Measurements from ENCODE around the gene LRRC18. TPM values are rescaled to one million over a fixed set of nuclear protein-coding genes. Genes with fewer than 3 reads are reported as not detected.

The LRRC18 gene
- polyA plus RNA-seq, 3 donors, result 0.16 to 0.24 TPM; not detected in 1

DNA sequence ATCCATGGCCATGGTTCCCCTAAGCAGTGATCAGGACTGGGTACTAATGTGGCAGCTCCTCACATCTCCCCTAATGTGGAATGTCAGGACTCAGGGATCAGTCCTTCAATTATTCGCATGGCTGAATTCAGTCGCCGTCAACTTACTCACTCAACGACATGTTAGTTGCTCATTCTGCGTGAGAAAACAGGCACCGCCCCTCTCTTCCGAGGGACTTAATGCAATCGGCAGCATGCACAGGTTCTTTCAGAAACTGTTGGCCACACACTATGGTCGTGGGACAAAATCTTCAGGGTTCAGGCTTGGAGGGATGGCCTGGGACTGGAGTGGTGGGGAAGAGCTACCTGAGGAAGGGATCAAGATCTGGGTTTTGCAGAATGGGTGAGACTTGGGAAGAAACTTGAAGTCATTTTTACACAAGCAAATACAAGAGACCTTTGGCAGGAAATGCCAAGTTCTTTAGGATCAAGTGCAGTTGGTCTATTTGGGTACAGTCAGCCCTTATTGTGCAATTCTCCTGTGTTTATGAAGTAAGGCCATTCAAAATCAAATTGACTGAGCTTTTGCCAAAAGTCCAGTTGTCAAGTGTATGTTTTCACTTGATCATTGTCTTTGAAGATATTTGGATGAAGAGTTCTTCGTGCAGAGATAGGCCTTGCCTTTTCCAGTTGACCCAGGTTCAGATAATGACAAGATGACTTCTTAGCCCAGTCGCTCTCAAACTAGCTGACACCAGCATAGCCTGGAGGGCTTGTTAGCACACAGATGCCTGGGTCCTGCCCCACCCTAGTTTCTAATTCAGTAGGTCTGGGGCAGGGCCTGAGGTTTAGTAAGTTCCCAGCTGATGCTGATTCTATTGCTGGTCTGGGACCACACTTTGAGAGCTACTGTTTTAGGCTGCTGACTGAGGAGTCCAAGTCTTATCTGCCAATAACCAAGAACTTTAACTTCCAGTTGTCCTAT lies 48.5 kb downstream of the LRRC18 start:
- no peak for DNase-seq (ENCODE audit: extremely low read depth in 1 of 11, low read depth in 9 of 11, low spot score in 4 of 11)

DNA sequence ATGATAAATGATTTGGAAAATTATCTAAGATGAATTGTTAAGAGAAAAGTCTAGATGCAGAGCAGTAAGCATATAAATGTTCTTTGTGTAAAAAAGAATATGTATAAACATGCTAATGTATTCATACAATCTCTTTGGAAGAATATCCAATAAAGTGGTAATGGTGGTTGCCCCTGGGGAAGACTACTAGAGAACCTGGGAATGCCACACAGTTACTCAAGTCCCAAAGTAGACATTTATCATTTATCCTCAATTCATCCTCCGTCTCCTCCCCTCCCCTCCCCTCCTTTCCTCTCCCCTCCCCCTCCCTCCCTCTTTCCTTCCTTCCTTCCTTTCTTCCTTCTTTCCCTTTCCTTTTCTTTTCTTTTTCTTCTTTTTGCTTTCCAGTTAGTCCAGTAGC lies 51.7 kb downstream of the LRRC18 start:
- DNase-seq (ENCODE audit: extremely low read depth in 1 of 11, low read depth in 9 of 11, low spot score in 4 of 11), result no peak

DNA sequence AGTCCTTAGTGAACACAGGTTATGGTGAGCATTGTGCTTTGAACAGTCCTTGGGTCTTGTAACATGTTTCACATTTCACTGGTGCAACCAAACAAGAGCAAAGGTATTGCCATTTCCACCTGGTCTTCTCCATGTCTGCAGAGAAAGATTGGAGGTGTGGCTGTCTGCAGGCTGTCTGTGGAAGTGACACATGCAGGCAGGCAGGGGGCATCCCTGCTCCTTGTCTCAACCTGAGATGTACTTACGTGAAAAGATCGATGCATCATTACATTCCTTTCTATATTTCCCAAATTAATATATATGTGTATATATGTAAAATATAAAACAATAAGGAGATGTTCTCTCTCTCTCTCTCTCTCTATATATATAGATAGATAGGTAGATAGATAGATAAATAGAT lies 54.3 kb downstream of the LRRC18 start:
- DNase-seq (ENCODE audit: extremely low read depth in 1 of 11, low read depth in 9 of 11, low spot score in 4 of 11), result no peak

DNA sequence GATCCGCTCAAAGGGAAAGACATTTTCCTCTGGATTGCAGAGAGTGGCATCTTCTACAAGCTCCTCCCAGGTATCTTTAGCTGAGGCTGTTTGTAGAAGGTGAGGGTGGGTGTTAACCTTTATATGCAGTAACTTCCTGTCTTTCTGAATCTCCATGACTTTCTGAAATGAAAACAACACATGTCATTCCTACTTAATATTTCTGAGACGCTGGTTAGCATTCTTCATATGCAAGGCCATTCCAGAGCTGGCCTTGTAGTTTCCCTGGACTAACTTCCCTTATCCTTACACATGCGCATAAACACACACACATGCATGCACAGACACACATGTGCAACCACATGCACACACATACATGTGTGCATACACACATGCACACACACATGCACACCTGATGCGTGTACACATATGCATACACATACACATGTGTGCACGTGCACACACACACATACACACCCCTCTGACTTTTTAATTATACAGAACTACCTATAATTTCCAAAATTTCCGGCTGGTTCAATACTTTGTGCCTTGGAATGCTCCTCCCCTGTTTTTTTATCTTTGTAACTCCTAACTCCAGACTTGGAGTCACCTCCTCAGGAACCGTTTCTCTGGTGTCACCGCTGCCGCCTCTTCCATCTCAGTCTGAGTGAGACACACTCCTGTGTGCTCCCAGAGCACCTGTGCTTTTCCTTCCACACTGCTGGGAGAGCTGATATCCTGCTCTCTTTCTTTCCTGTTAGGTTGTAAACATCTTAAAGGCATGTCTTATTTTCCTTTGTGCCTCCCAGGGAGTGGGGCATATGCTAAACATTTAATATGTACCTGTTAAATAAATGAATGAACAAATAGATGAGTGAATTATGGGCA lies 55.2 kb downstream of the LRRC18 start:
- DNase-seq (ENCODE audit: extremely low read depth in 1 of 11, low read depth in 9 of 11, low spot score in 4 of 11), result no peak

DNA sequence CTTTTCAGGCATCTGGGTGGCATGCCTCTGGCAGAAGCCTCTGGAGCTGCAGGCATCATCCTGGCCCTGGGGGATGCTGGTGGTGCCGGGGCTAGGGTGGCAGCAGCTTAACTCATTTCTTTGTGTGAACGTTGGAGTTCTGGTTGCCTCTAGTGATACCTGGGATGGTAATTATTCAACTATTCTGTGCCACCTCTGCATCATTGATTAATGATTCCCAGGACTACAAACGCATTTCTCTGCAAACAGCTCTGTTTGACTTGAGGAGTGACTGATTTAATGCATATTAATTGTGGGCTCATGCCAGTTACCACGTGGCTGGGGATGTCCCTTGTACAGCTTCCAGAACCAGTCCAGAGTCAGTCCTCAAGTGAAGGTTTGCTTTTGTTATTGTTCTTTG lies 55.9 kb downstream of the LRRC18 start:
- DNase-seq (ENCODE audit: extremely low read depth in 1 of 11, low read depth in 9 of 11, low spot score in 4 of 11), result no peak

DNA sequence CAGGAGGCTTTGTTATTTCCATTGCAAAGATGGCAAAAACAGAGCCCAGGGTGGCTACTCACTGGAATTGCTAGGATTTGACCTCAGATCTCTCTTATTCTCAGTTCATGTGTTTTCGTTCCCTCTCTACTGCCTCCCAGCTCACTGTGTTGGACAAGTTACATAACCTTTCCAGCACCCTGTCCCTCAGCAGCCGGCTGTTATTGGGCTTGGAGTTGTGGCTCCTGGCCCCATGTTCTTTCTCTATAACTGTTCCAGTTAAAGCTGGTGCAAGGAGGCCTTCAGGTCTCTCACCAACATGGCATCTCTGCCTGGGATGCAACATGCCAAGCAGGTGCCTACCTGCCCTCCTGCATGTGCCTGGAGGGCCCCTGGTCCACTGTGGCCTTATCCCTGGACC lies 56.8 kb downstream of the LRRC18 start:
- no peak for DNase-seq (ENCODE audit: extremely low read depth in 1 of 11, low read depth in 9 of 11, low spot score in 4 of 11)

DNA sequence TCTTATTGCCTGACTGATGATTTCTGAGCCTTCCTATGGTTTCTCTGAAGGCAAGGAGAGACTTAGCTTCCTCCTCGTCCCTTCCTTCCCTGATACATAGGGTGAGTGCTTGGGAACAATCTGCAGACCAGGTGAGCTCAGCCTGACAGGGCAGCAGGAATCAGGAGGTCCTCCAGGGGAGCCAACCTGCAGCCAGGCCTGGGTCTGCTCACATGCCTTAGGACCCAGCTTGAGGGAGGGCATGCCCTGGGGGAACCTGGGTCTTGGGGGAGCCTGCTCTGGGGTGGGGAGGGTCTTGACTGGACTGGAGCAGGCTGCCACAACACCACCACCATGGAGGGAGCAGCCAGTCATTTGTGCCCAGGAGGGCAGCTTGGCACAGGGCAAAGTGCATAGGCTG lies 57.7 kb downstream of the LRRC18 start:
- no peak for DNase-seq (ENCODE audit: extremely low read depth in 1 of 11, low read depth in 9 of 11, low spot score in 4 of 11)

DNA sequence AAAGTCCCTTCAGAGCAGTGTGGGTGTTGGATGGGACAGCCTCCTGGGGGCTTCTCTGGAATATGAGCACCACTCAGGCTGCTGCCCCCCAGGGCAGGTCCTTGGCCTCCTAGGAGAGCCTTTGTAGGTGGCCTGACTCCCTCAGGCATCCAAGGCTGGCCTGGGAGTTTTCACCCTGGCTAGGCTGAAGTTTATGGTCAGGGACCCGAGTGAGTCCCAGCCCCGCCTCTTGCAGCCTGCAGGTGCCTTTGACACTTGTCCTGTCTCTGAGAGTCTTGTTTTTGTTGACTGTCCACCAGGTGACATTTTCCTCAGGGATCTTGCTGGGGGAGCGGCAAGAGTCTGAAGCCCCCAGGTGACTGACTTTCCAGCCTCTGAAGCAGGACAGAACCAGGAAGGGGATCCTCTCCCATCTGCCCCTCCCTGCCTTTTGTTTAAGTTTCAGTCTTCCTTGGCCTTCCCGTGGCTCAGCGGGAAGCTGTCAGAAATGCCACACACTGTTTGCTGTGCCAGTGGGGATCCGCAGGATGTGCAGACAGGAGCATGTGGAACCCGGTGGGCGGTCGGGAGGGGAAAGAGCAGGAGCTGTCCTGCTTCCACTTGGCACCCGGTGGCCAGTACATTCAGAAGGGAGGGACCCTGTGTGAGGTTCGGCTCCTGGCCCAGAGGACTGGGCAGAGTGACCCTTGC lies 59.5 kb downstream of the LRRC18 start:
- no peak for DNase-seq (ENCODE audit: extremely low read depth in 1 of 11, low read depth in 9 of 11, low spot score in 4 of 11)

DNA sequence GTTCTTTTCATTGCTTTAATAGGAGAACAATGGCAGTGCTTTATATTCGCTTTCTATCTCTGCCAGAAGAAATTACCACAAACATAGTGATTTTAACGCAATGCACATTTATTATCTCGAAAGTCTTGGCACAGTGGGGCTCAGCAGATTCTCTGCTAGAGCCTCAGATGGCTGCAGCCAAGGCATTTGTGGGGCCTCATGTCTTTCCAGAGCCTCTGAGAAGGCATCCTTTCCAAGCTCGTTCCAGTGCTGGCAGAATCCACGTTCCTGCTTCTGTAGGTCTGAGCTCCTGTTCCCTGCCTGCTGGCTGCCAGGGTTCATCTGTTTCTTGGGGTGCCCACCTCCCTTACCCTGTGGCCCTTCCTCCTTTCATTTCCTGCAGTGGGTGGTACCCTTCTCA lies 60.2 kb downstream of the LRRC18 start:
- no peak for DNase-seq (ENCODE audit: extremely low read depth in 1 of 11, low read depth in 9 of 11, low spot score in 4 of 11)

DNA sequence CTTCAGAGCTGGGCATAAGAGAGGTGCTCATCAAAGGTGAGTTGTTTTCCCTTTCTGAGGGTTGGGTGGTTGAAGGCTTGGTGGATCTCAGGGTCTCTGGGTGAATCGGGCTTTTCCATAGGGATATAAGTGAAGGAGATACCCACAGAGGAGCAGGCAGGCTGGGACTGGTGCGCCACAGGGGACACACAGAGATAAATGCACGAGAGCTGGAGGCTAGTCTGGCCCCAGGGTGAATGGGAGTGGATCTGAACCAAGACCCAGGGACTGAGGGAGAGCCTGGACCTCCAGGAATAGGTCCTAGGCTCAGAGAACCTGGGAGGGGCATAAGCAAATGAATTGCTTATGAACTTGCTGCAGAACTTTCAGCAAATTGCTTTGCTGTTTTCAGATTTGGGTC lies 61.5 kb downstream of the LRRC18 start:
- DNase-seq (ENCODE audit: extremely low read depth in 1 of 11, low read depth in 9 of 11, low spot score in 4 of 11), result no peak

DNA sequence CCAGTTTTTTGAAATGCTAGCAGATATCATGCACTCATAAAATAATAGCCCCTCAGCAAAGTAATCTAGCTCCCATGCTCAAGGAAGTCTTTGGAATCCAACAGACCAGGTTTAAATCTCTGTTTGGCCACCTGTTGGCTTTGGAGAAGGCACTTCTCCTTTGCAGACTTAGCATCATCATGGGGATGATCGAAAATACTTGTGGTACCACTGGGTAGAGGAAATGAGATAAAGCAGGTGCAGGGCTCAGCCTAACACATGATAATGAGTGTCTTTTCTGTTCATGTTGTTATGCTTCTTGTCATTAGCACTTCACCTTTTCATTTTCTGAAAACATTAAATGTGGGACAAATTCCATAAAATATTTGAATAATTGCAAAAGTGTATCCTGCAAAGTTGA lies 67.4 kb downstream of the LRRC18 start:
- DNase-seq (ENCODE audit: extremely low read depth in 1 of 11, low read depth in 9 of 11, low spot score in 4 of 11), result no peak

Other genes with a start within 250 kb of the LRRC18 start
- gene VSTM4, start 175.7 kb upstream of the LRRC18 start, polyA plus RNA-seq (ENCODE audit: insufficient read length in 3 of 3), result 10 to 100 TPM; 14.0 to 14.3 (median 14.2) TPM
- not detected for gene FAM170B, start 194.2 kb upstream of the LRRC18 start, polyA plus RNA-seq (ENCODE audit: insufficient read length in 3 of 3)
- 1 to 10 TPM; 2.1 to 3.1 (median 2.7) TPM for gene TMEM273, start 248.6 kb upstream of the LRRC18 start, polyA plus RNA-seq (ENCODE audit: insufficient read length in 3 of 3)

Data from renal cortex interstitium (tissue), 11 donors.